K562 (cell line): ENCODE data around the gene KCNK7. TPM values are rescaled to one million over a fixed set of nuclear protein-coding genes. Genes with fewer than 3 reads are reported as not detected.

Experiments used
- ATAC-seq: fragments of 200-7000 bp; cut with Tn5 transposase; 3 replicates; pipeline ENCODE4 v1.9.1; 2020; ENCODE audit warnings: moderate library complexity
- BruUV-seq: library from RNA; stranded (reverse); fragments of 400-500 nt; replicated peaks from 2 replicates; lab custom pipeline; 2021; lab: Mats Ljungman, UMichigan
- CTCF ChIA-PET: fragments of 300-600 bp; formaldehyde crosslinking; extraction: SDS; loops from one replicate; lab custom pipeline; 2021; ENCODE audit warnings: low intra/inter-chr PET ratio; lab: Yijun Ruan, JAX
- POLR2A ChIA-PET: fragments of 300-600, 350-650 bp; sonication (Branson Sonifier 250); formaldehyde crosslinking; extraction: SDS; loops from one replicate; lab custom pipeline; 2021; ENCODE audit warnings: antibody characterized with exemption, inconsistent platforms; lab: Yijun Ruan, JAX
- DNase-seq, 4 experiments: peaks; one replicate each; pipeline versions ENCODE4 v3.0.0 to v3.0.0-alpha.2; 2011 to 2018; ENCODE audit warnings: low spot score in 3 of 4, mixed read lengths in 3 of 4; ENCODE audit errors: extremely low read depth in 1 of 4
- FAIRE-seq: peaks from 2 replicates; lab custom pipeline; 2011; peaks lifted over from hg19 to GRCh38; lab: Jason Lieb, UNC
- H2AFZ ChIP-seq: 2 replicates; pipeline ENCODE4 v1.6.0; 2011; ENCODE audit warnings: low read depth, low read length, control low read depth, inconsistent platforms
- H3K27ac ChIP-seq: fragments of 200-600 bp; 3 replicates; pipeline ENCODE4 v1.8.0; 2011; ENCODE audit warnings: low read depth, mild to moderate bottlenecking, control low read depth, inconsistent platforms, low read length, moderate library complexity, mixed read lengths; ENCODE audit errors: extremely low read depth
- H3K27me3 ChIP-seq, 2 experiments: fragments of 300-600 bp in 1 of 2; 2 replicates in 1 of 2; 3 replicates in 1 of 2; pipeline versions ENCODE4 v1.6.0 to v1.8.0; 2011; ENCODE audit warnings: inconsistent platforms in 2 of 2, low read length in 2 of 2, mild to moderate bottlenecking in 1 of 2, mixed read lengths in 1 of 2, moderate library complexity in 1 of 2; ENCODE audit not compliant: control insufficient read depth in 2 of 2, insufficient read depth in 2 of 2
- H3K36me3 ChIP-seq: fragments of 300-600 bp; 3 replicates; pipeline ENCODE4 v1.8.0; 2011; ENCODE audit warnings: mild to moderate bottlenecking, low read length, inconsistent platforms; ENCODE audit not compliant: control insufficient read depth, insufficient read depth
- H3K4me1 ChIP-seq, 2 experiments: fragments of 200-600 bp in 1 of 2; replicated peaks in 1 of 2; 2 replicates in 1 of 2; 3 replicates in 1 of 2; pipeline versions ENCODE4 v1.5.1 to v1.8.0; 2011; ENCODE audit warnings: inconsistent platforms in 2 of 2, low read length in 2 of 2, mild to moderate bottlenecking in 1 of 2, mixed read lengths in 1 of 2, moderate library complexity in 1 of 2; ENCODE audit not compliant: control insufficient read depth in 2 of 2, insufficient read depth in 2 of 2
- H3K4me2 ChIP-seq: 2 replicates; pipeline ENCODE4 v1.6.1; 2011; ENCODE audit warnings: low read length, control low read depth, inconsistent platforms, mixed read lengths; ENCODE audit not compliant: insufficient read depth
- H3K4me3 ChIP-seq: fragments of 200-600 bp; sonication (generic), shearing (Covaris generic); 2 replicates; pipeline ENCODE4 v1.5.1; 2016; ENCODE audit warnings: control low read depth, inconsistent platforms
- H3K79me2 ChIP-seq: fragments of 200-600 bp; 3 replicates; pipeline ENCODE4 v1.8.0; 2011; ENCODE audit warnings: low read length, inconsistent platforms; ENCODE audit not compliant: control insufficient read depth, insufficient read depth
- H3K9ac ChIP-seq, 2 experiments: 2 replicates each; pipeline versions ENCODE4 v1.6.0 to v1.6.1; 2011; ENCODE audit warnings: low read depth in 2 of 2, low read length in 2 of 2, control low read depth in 1 of 2, inconsistent platforms in 1 of 2, mild to moderate bottlenecking in 1 of 2, mixed read lengths in 1 of 2; ENCODE audit not compliant: insufficient read depth in 1 of 2
- H3K9me1 ChIP-seq: one replicate; pipeline ENCODE4 v1.6.0; 2011; ENCODE audit warnings: inconsistent platforms, mild to moderate bottlenecking, low read length, moderate library complexity; ENCODE audit not compliant: control insufficient read depth, insufficient read depth
- H3K9me3 ChIP-seq: replicated peaks from 2 replicates; pipeline ENCODE4 v1.5.1; 2011; ENCODE audit warnings: low read depth, low read length, inconsistent platforms; ENCODE audit not compliant: control insufficient read depth, insufficient read depth
- H4K20me1 ChIP-seq: replicated peaks from 2 replicates; pipeline ENCODE4 v1.6.1; 2011; ENCODE audit warnings: low read length, inconsistent platforms, mixed read lengths; ENCODE audit not compliant: control insufficient read depth, insufficient read depth
- CHD1 ChIP-seq: fragments of 200-600 bp; sonication (generic); IDR thresholded peaks from one replicate; pipeline ENCODE4 v1.6.1; 2012; ENCODE audit warnings: mild to moderate bottlenecking, moderate library complexity, low read length, inconsistent platforms
- FOXP4 ChIP-seq: sonication (generic); formaldehyde crosslinking; IDR thresholded peaks from 2 replicates; pipeline ENCODE4 v1.8.0; 2022; ENCODE audit warnings: mild to moderate bottlenecking, missing genetic modification reagents, borderline replicate concordance
- MTA3 ChIP-seq: fragments of 450-650 bp; formaldehyde crosslinking; IDR thresholded peaks from 2 replicates; pipeline ENCODE4 v1.6.1; 2017; ENCODE audit warnings: mild to moderate bottlenecking, borderline replicate concordance
- POLR2G ChIP-seq: fragments of 200-400 bp; formaldehyde crosslinking; IDR thresholded peaks from 2 replicates; pipeline ENCODE4 v1.6.1; 2017; ENCODE audit warnings: low read depth, mild to moderate bottlenecking, antibody characterized with exemption, low read length, moderate library complexity
- RAD51 ChIP-seq: fragments of 450-650 bp; IDR thresholded peaks from 2 replicates; pipeline ENCODE4 v1.7.1; 2016; ENCODE audit warnings: low read depth, mild to moderate bottlenecking, borderline replicate concordance
- RBM39 ChIP-seq: fragments of 200-400 bp; formaldehyde crosslinking; optimal IDR thresholded peaks from 2 replicates; pipeline ENCODE3; 2018; ENCODE audit warnings: low read depth, low read length
- SP1 ChIP-seq: sonication (generic); formaldehyde crosslinking; IDR thresholded peaks from 2 replicates; pipeline ENCODE4 v1.8.1; 2022; ENCODE audit warnings: mild to moderate bottlenecking, missing genetic modification reagents
- SPI1 ChIP-seq: IDR thresholded peaks from 2 replicates; pipeline ENCODE4 v1.6.1; 2011; ENCODE audit warnings: low read depth, low read length, control low read depth, borderline replicate concordance
- TAF1 ChIP-seq: IDR thresholded peaks from 2 replicates; pipeline ENCODE4 v1.6.1; 2011; ENCODE audit warnings: mild to moderate bottlenecking, low read length, moderate library complexity; ENCODE audit not compliant: insufficient read depth, control insufficient read depth, severe bottlenecking; ENCODE audit errors: extremely low read depth
- ZC3H4 ChIP-seq: sonication (generic); formaldehyde crosslinking; IDR thresholded peaks from 2 replicates; pipeline ENCODE4 v1.9.0; 2021; ENCODE audit warnings: missing genetic modification reagents, borderline replicate concordance
- WGBS: fragments of 100-300 bp; shearing (Covaris generic); methylation state at CpG from one replicate; pipeline ENCODE4 v1.1.6; 2016; ENCODE audit warnings: low coverage, mixed read lengths; ENCODE audit not compliant: insufficient coverage; ENCODE audit errors: missing lambda C conversion rate; 5-methylcytosine and 5-hydroxymethylcytosine counted together
- in situ Hi-C: fragments of 300-500 bp; cut with MboI; formaldehyde crosslinking; loops from 4 replicates; pipeline ENCODE4 v1.15.0; 2018; ENCODE audit warnings: inconsistent platforms, mixed read lengths
- intact Hi-C: fragments of 100-400 bp; cut with micrococcal nuclease; formaldehyde crosslinking; loops from 2 replicates; pipeline ENCODE4 v1.14.2; 2022
- polyA plus RNA-seq, 8 experiments: library from polyadenylated mRNA; depleted of rRNA in 4 of 8; stranded (reverse) in 5 of 8; unstranded in 3 of 8; fragments of >200 nt; fragmentation: Nextera tagmentation in 2 of 8; fragmentation: Illumina TruSeq in 1 of 8; extraction: Ambion mirVana in 2 of 8; extraction: Trizol in 1 of 8; gene quantifications; 2 replicates each; pipeline versions ENCODE4 v1.2.1 to v1.2.3, GENCODE V29; 2011 to 2014; ENCODE audit warnings: inconsistent platforms in 1 of 8, missing spikeins in 1 of 8
- total RNA-seq, 7 experiments: library from RNA; depleted of rRNA in 6 of 7; stranded (reverse); fragments of >200 nt in 6 of 7; fragmentation: Illumina TruSeq in 2 of 7; extraction: Trizol in 2 of 7; gene quantifications; 2 replicates each; pipeline versions ENCODE4 v1.2.1 to v1.2.3, GENCODE V29; 2011 to 2021; ENCODE audit warnings: low replicate concordance in 1 of 7
- TF ChIP-seq, protein P1 (sequence below): fragments of 450-650 bp; conservative IDR thresholded peaks from 2 replicates; pipeline ENCODE4 v1.6.1; 2016; ENCODE audit warnings: missing genetic modification characterization, low read depth, mild to moderate bottlenecking, control low read depth, missing compliant biosample characterization
- TF ChIP-seq, protein P2 (sequence below): fragments of 250-450 bp; sonication (Bioruptor Pico); IDR thresholded peaks from 2 replicates; pipeline ENCODE4 v1.4.0; 2020; ENCODE audit warnings: borderline replicate concordance

The KCNK7 gene
- total and polyA plus RNA-seq, 9 of the 15 experiments (the other 6 are each of a cell fraction or from before 2014, with no cell fraction given): 0.07 to 0.40 TPM; not detected in 7

GRCh38 chr11:65577756-65578109 is 17.9 kb downstream of the KCNK7 start (continued):
- TF ChIP-seq MTA3 (no peak), CHD1 (no peak)
- TF ChIP-seq, protein P1, sequence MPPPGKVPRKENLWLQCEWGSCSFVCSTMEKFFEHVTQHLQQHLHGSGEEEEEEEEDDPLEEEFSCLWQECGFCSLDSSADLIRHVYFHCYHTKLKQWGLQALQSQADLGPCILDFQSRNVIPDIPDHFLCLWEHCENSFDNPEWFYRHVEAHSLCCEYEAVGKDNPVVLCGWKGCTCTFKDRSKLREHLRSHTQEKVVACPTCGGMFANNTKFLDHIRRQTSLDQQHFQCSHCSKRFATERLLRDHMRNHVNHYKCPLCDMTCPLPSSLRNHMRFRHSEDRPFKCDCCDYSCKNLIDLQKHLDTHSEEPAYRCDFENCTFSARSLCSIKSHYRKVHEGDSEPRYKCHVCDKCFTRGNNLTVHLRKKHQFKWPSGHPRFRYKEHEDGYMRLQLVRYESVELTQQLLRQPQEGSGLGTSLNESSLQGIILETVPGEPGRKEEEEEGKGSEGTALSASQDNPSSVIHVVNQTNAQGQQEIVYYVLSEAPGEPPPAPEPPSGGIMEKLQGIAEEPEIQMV (tag): no peak

GRCh38 chr11:65576867-65577755 is 18.5 kb downstream of the KCNK7 start:
- peaks cover 46 to 96% of the 10 kb centered on the region in 2 experiments for H3K4me1 ChIP-seq
- H2AFZ ChIP-seq: no peak overlapping the region
- H3K9me3 ChIP-seq: no peaks in the 10 kb centered on the region
- no TSS peak for BruUV-seq
- DNase-seq (no peak), ATAC-seq (no peak), FAIRE-seq (no peak)
- H3K27me3 ChIP-seq: no peaks in the 10 kb centered on the region; a peak in 1 of 5 replicates
- H3K4me2 ChIP-seq: peak overlapping the region; percentile 90
- H3K79me2 ChIP-seq: peaks cover 49% of the 10 kb centered on the region
- ChIA-PET CTCF (interaction anchor here (0.6 kb wide), 1 partner anchor 296 kb away, joined by 3 read pairs; no protein-coding TSS in a partner anchor), POLR2A (interaction anchor here (0.7 to 1.9 kb wide), 7 partner anchors 9 to 154 kb away, joined by 3 to 10 read pairs (median 4); partner anchors contain the start of genes KCNK7, MALAT1 and NEAT1)
- WGBS: 66% methylated on average over 16 of the region's 18 CpGs
- peak overlapping the region; percentile 84 for H3K27ac ChIP-seq
- H3K4me3 ChIP-seq: peak overlapping the region; percentile 88
- peaks cover 5% of the 10 kb centered on the region for H3K9me1 ChIP-seq
- intact Hi-C loops: no loop called here
- H4K20me1 ChIP-seq: no peaks in the 10 kb centered on the region
- in situ Hi-C loops: no loop called here
- H3K9ac ChIP-seq: peak overlapping the region; percentile 76 to 95
- peaks cover 53% of the 10 kb centered on the region; the same call in 2 of the 3 replicates for H3K36me3 ChIP-seq
- TF ChIP-seq FOXP4 (CRISPR knock-in tag) (0 out of 2 replicates have a peak, but pooled peaks have one; percentile 10), ZC3H4 (CRISPR knock-in tag) (0 out of 2 replicates have a peak, but pooled peaks have one; percentile 66), TAF1 (peak; percentile 14), RAD51 (no peak), SPI1 (0 out of 2 replicates have a peak, but pooled peaks have one; percentile 20), SP1 (CRISPR knock-in tag) (peak; percentile 54; the same call in 1 of the 2 replicates), RBM39 (no peak), POLR2G (peak; percentile 51)
- TF ChIP-seq, protein P2, sequence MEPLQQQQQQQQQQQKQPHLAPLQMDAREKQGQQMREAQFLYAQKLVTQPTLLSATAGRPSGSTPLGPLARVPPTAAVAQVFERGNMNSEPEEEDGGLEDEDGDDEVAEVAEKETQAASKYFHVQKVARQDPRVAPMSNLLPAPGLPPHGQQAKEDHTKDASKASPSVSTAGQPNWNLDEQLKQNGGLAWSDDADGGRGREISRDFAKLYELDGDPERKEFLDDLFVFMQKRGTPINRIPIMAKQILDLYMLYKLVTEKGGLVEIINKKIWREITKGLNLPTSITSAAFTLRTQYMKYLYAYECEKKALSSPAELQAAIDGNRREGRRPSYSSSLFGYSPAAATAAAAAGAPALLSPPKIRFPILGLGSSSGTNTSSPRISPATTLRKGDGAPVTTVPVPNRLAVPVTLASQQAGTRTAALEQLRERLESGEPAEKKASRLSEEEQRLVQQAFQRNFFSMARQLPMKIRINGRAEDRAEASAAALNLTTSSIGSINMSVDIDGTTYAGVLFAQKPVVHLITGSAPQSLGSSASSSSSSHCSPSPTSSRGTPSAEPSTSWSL: no peak
